WERI-Rb-1 (cell line): ENCODE data around the gene ACADL.
A peak's percentile ranks its signal among the peaks of the same experiment; 100 is the strongest.

ENCODE experiments used
- DNase-seq: peaks from one replicate; pipeline ENCODE4 v3.0.0-alpha.2; 2020
- H3K27ac ChIP-seq: fragments of 250-450 bp; sonication (Bioruptor Pico); 2 replicates; pipeline ENCODE4 v1.5.1; 2020; ENCODE audit warnings: mild to moderate bottlenecking, moderate library complexity
- H3K27me3 ChIP-seq: fragments of 250-450 bp; sonication (Bioruptor Pico); 2 replicates; pipeline ENCODE4 v1.5.1; 2021; ENCODE audit warnings: mild to moderate bottlenecking, low read depth, moderate library complexity; ENCODE audit not compliant: insufficient read depth, severe bottlenecking
- H3K36me3 ChIP-seq: fragments of 250-450 bp; sonication (Bioruptor Pico); 2 replicates; pipeline ENCODE4 v1.5.1; 2020; ENCODE audit warnings: mild to moderate bottlenecking, moderate library complexity
- H3K4me3 ChIP-seq: 2 replicates; pipeline ENCODE4 v1.5.1; 2011; ENCODE audit warnings: low read depth, mild to moderate bottlenecking, control low read depth, low read length
- H3K9me3 ChIP-seq: fragments of 250-450 bp; sonication (Bioruptor Pico); 2 replicates; pipeline ENCODE4 v1.5.1; 2021; ENCODE audit warnings: mild to moderate bottlenecking, moderate library complexity; ENCODE audit not compliant: severe bottlenecking
- CTCF ChIP-seq: IDR thresholded peaks from 2 replicates; pipeline ENCODE4 v1.5.1; 2011; ENCODE audit warnings: low read depth, mild to moderate bottlenecking, control low read depth, inconsistent platforms, low read length

The ACADL gene

GRCh38 chr2:210199854-210200253 lies 25.4 kb downstream of the ACADL start:
- H3K27ac ChIP-seq = no peak overlapping the region
- DNase-seq = no peak
- H3K36me3 ChIP-seq = no peaks in the 10 kb centered on the region
- H3K27me3 ChIP-seq = no peaks in the 10 kb centered on the region
- no peak for TF ChIP-seq CTCF
- no peak overlapping the region for H3K4me3 ChIP-seq
- no peaks in the 10 kb centered on the region for H3K9me3 ChIP-seq

GRCh38 chr2:210199186-210199765 lies 26.0 kb downstream of the ACADL start:
- Histone ChIP-seq H3K27me3 (no peaks in the 10 kb centered on the region), H3K36me3 (no peaks in the 10 kb centered on the region), H3K4me3 (no peak overlapping the region), H3K9me3 (no peaks in the 10 kb centered on the region), H3K27ac (no peak overlapping the region)
- DNase-seq = no peak
- no peak for TF ChIP-seq CTCF

- H3K4me3 ChIP-seq = no peak overlapping the region
- no peak overlapping the region for H3K27ac ChIP-seq
- H3K27me3 ChIP-seq = no peaks in the 10 kb centered on the region
- no peaks in the 10 kb centered on the region for H3K9me3 ChIP-seq
- TF ChIP-seq CTCF = no peak
- no peak for DNase-seq
- H3K36me3 ChIP-seq = no peaks in the 10 kb centered on the region
Observed at GRCh38 chr2:210198326-210198725, 26.9 kb downstream of the ACADL start.

- Histone ChIP-seq H3K27me3 (no peaks in the 10 kb centered on the region), H3K27ac (no peak overlapping the region), H3K4me3 (no peak overlapping the region), H3K9me3 (no peaks in the 10 kb centered on the region), H3K36me3 (no peaks in the 10 kb centered on the region)
- no peak for DNase-seq
- no peak for TF ChIP-seq CTCF
Observed at GRCh38 chr2:210197720-210198119, 27.5 kb downstream of the ACADL start.

- no peak for DNase-seq
- no peak overlapping the region for H3K27ac ChIP-seq
- peak; percentile 33; the same call in 1 of the 2 replicates for TF ChIP-seq CTCF
- no peaks in the 10 kb centered on the region for H3K27me3 ChIP-seq
- no peaks in the 10 kb centered on the region for H3K9me3 ChIP-seq
- H3K36me3 ChIP-seq = no peaks in the 10 kb centered on the region
- H3K4me3 ChIP-seq = no peak overlapping the region
Observed at GRCh38 chr2:210195101-210195852, 30.0 kb downstream of the ACADL start.
